DMS 273 (cell line): ENCODE data around the gene TYROBP.
A peak's percentile ranks its signal among the peaks of the same experiment; 100 is the strongest.
"Not testable (repeated sequence)": the region's sequence is repeated elsewhere in the genome, so short reads cannot be mapped to it uniquely, and the experiment has no call there.

Experiments
- DNase-seq: peaks from one replicate; lab custom pipeline; 2025; ENCODE audit not compliant: unreplicated experiment; lab: John Stamatoyannopoulos, UW

Gene TYROBP

GRCh38 chr19:35901854-35902661 is 6.0 kb downstream of the TYROBP start, which contains the start of gene HCST:
TSS of gene HCST (plus strand) at chr19:35902529. CDS start at chr19:35902594, 65 bp downstream.
- DNase-seq = peak; percentile 24

GRCh38 chr19:35901055-35901644 is 6.9 kb downstream of the TYROBP start:
- no peak for DNase-seq

GRCh38 chr19:35899547-35900214 is 8.4 kb downstream of the TYROBP start:
- DNase-seq = peak; percentile 90

- DNase-seq = no peak
Observed at GRCh38 chr19:35898499-35898809, 9.6 kb downstream of the TYROBP start.

- DNase-seq = no peak
Observed at GRCh38 chr19:35897706-35898451, 10.2 kb downstream of the TYROBP start.

GRCh38 chr19:35896643-35897040 is 11.5 kb downstream of the TYROBP start:
- no peak for DNase-seq

GRCh38 chr19:35895911-35896642 is 12.0 kb downstream of the TYROBP start:
- no peak for DNase-seq

GRCh38 chr19:35894342-35894741 is 13.8 kb downstream of the TYROBP start:
- no peak for DNase-seq

- DNase-seq = not testable (repeated sequence)
Observed at GRCh38 chr19:35891819-35892218, 16.3 kb downstream of the TYROBP start.

GRCh38 chr19:35890113-35890650 is 17.9 kb downstream of the TYROBP start:
- DNase-seq = no peak

GRCh38 chr19:35889370-35890112 is 18.6 kb downstream of the TYROBP start:
- no peak for DNase-seq

GRCh38 chr19:35888398-35888797 is 19.7 kb downstream of the TYROBP start:
- no peak for DNase-seq

- no peak for DNase-seq
Observed at GRCh38 chr19:35887197-35887596, 20.9 kb downstream of the TYROBP start.

- DNase-seq = no peak
Observed at GRCh38 chr19:35885904-35886303, 22.2 kb downstream of the TYROBP start.

- no peak for DNase-seq
Observed at GRCh38 chr19:35885225-35885738, 22.8 kb downstream of the TYROBP start.

- DNase-seq = no peak
Observed at GRCh38 chr19:35883882-35884281, 24.2 kb downstream of the TYROBP start.

- peak; percentile 93 for DNase-seq
Observed at GRCh38 chr19:35882114-35882832, 25.8 kb downstream of the TYROBP start.

- peak; percentile 95 for DNase-seq
Observed at GRCh38 chr19:35879770-35880317, 28.3 kb downstream of the TYROBP start.

GRCh38 chr19:35879068-35879467 is 29.0 kb downstream of the TYROBP start:
- no peak for DNase-seq
